Effector memory CD4-positive, alpha-beta T cell (primary cell): ENCODE measurements around the gene GSX1.

Source experiments
- DNase-seq, 3 donors: peaks; one replicate each; pipeline ENCODE4 v3.0.0-alpha.2; 2020
- H3K27ac ChIP-seq: 2 replicates; pipeline ENCODE4 v1.7.0; 2013; ENCODE audit warnings: mild to moderate bottlenecking, low read length, moderate library complexity; ENCODE audit not compliant: insufficient read depth, poor library complexity, severe bottlenecking
- H3K27me3 ChIP-seq: replicated peaks from 2 replicates; pipeline ENCODE4 v1.7.0; 2013; ENCODE audit warnings: mild to moderate bottlenecking, low read length; ENCODE audit not compliant: insufficient read depth, control insufficient read depth, poor library complexity, severe bottlenecking
- H3K36me3 ChIP-seq: 2 replicates; pipeline ENCODE4 v1.7.0; 2013; ENCODE audit warnings: mild to moderate bottlenecking, low read length, moderate library complexity; ENCODE audit not compliant: control insufficient read depth, insufficient read depth
- H3K4me1 ChIP-seq: 2 replicates; pipeline ENCODE4 v1.7.0; 2013; ENCODE audit warnings: low read length, mild to moderate bottlenecking; ENCODE audit not compliant: control insufficient read depth, insufficient read depth, poor library complexity, severe bottlenecking
- H3K4me3 ChIP-seq: 2 replicates; pipeline ENCODE4 v1.7.0; 2013; ENCODE audit warnings: low read length, low read depth, mild to moderate bottlenecking; ENCODE audit not compliant: insufficient read depth, poor library complexity, severe bottlenecking
- H3K9me3 ChIP-seq: 2 replicates; pipeline ENCODE4 v1.7.0; 2013; ENCODE audit warnings: mild to moderate bottlenecking, low read length, moderate library complexity; ENCODE audit not compliant: control insufficient read depth

GSX1 gene

DNA sequence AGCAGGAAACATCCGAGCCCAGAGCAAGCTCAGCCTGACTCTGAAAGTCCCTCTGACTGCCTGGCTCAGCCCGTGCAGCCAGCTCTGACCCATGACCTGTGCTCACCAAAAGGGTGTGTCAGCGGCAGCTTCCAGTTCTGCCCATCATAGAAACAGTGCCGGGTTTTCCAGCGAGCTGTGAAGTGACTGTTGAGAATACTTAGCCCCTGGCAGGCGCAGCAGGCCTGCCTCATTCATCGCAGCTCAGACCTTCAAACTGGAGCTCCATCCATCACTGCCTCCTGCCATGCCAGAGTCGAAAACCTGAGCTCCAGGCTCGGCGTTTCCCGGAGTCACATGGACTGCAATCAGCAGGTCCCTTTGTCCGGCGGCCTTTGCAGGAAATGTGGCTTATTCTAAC lies 16.3 kb upstream of the GSX1 start:
- Histone ChIP-seq H3K27me3 (peaks cover 3% of the 10 kb centered on the region), H3K9me3 (no peaks in the 10 kb centered on the region), H3K36me3 (no peaks in the 10 kb centered on the region), H3K4me1 (no peaks in the 10 kb centered on the region), H3K27ac (no peak overlapping the region), H3K4me3 (no peak overlapping the region)
- DNase-seq, result no peak

DNA sequence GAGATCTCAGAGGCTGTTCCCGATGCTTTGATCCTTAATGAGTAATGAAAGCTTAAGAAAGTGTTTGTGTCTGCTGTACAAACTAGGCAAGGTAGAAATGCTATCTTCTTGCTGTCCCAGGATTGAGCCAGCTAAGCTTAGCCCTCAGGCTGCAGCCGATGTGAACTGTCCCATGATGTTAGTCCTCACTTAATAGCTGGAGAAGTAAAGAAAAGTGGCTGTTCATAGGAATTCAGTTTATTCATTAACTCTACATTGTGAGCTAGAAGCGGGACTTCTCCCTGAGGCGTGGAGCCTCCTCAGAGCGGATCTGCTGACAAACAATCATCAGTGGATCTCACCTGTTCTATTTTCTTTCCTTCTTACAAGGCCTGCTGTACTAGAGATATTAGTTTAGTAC lies 10.1 kb upstream of the GSX1 start:
- Histone ChIP-seq H3K9me3 (no peaks in the 10 kb centered on the region), H3K27me3 (no peaks in the 10 kb centered on the region), H3K36me3 (no peaks in the 10 kb centered on the region), H3K4me3 (no peak overlapping the region), H3K4me1 (no peaks in the 10 kb centered on the region), H3K27ac (no peak overlapping the region)
- no peak for DNase-seq

DNA sequence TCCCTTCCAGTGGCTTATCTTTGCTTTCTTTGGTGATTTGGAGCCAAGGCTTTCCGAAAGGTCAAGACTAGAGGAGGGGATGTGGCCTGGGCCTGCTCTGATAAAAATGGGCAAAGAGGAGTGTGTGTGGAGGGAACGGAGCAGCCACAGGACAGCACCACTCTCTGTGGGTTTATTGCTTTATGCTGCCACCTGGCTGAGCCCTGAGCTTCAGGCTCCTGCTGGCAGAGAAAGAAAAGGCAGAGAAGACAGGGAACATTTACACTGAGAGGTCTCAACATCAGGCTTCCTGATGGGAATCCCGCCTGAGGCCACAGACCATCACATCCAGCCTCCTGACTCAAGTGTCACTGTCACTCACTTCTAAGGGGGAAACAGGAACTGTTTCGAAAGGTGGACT lies 9.2 kb upstream of the GSX1 start:
- peaks cover 6% of the 10 kb centered on the region for H3K27me3 ChIP-seq

DNA sequence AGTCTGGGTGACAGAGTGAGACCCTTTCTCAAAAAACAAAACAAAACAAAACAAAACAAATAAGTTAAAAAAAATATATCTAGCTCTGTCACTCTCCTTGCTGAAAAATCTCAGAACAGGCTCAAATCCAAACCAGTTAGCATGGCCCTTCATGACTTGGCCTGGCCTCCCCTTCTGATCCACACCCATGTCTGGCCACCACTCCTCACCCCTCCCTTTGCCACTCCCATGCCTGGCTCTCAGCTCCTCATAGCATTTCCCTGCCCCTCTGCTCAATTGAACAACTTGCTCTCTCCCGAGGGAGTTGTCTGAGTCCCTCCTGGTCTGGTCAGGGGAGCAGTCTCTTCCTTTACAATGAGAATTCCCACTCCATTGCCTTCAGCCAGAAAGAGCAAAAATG lies 4.0 kb upstream of the GSX1 start:
- H3K4me3 ChIP-seq, result no peak overlapping the region
- no peaks in the 10 kb centered on the region for H3K36me3 ChIP-seq
- H3K4me1 ChIP-seq, result peaks cover 38% of the 10 kb centered on the region
- no peak overlapping the region for H3K27ac ChIP-seq
- H3K27me3 ChIP-seq, result peaks cover 45% of the 10 kb centered on the region
- H3K9me3 ChIP-seq, result no peaks in the 10 kb centered on the region
- no peak for DNase-seq

More for the DNA sequence above, 9.2 kb upstream of the GSX1 start:
- Histone ChIP-seq H3K4me1 (no peaks in the 10 kb centered on the region), H3K9me3 (no peaks in the 10 kb centered on the region), H3K36me3 (no peaks in the 10 kb centered on the region), H3K4me3 (no peak overlapping the region), H3K27ac (no peak overlapping the region)
- DNase-seq, result no peak

DNA sequence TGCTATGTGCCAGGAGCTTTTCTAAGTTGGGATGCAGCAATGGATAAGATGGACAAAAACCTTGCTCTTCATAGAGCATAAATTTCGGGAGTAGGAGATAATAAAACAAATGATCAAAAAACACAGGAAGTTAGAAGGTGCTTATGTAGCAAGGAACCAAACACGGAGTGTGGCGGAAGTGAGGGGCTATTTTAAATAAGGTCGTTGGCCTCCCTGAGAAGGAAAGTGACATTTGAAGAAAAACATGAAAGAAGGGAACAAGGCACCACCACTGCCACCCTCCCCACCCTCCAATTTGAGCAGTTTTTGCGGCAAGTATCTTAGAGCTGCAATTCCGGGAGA lies 3.2 kb upstream of the GSX1 start:
- H3K9me3 ChIP-seq, result no peaks in the 10 kb centered on the region
- H3K27me3 ChIP-seq, result peaks cover 52% of the 10 kb centered on the region
- no peak for DNase-seq
- H3K36me3 ChIP-seq, result no peaks in the 10 kb centered on the region
- peaks cover 38% of the 10 kb centered on the region for H3K4me1 ChIP-seq
- H3K27ac ChIP-seq, result no peak overlapping the region
- H3K4me3 ChIP-seq, result peak overlapping the region; percentile 54

DNA sequence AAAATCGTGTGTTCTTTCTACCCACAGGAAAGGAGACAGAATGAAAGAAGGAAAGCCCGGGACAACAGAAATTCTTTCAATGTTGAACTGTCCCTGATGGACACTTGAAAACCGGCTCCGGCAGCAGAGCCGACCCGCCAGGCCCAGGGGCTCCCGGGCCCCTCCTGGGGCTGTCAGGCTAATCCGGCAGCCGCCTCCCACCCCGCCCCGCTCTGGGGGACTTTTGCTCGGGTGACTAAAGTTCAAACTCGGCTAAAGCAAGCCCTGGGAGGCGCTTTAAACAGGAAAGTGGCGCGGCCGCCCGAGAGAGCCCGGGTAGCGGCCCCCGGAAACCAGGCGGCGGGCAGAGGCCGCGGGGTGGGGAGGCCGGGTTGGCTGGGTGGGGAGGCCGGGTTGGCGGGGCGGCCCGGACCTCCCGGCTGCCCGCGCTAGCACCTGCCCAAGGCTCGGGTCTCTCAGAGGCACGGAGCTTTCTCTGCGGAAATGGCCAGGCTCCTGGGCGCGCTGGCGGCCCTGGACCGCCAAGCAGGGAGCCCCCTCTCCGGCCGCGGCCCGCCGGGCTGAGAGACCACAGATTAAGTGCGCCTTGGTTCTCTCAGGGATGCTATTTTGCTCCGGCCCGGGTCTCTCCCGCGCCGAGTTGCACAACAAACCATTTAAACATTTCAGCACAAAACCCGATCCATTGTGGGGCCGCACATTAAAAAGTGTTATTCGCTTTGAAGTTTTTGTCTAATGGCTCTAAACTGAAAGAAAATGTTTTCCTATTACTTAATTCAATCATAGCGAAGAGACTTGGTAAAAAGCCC lies 2.6 kb upstream of the GSX1 start:
- Histone ChIP-seq H3K36me3 (no peaks in the 10 kb centered on the region), H3K4me1 (peaks cover 38% of the 10 kb centered on the region), H3K4me3 (peak overlapping the region; percentile 54), H3K9me3 (no peaks in the 10 kb centered on the region), H3K27ac (no peak overlapping the region), H3K27me3 (peaks cover 58% of the 10 kb centered on the region)
- DNase-seq, result no peak

DNA sequence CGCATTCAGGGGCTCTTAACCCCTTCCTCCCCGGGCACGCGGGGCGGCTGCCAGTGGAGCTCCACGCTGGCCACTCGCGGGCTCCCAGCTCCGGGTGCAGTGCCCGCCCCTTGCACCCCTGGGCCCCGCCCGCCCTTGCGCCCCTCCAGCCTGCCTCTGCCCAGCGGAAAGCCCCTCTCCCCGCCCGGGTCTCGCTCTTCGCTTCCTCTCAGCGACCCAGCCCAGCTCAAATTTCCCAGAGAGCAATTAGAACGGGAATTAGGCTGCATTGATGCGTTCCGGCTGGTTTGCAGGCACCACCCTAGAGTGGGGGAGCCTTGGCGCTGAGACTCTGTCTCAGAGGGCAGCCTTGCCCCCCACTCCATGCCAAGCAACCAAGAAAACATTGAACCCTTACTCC lies 1.8 kb upstream of the GSX1 start:
- DNase-seq, result no peak
- no peaks in the 10 kb centered on the region for H3K9me3 ChIP-seq
- H3K27me3 ChIP-seq, result peaks cover 65% of the 10 kb centered on the region
- H3K4me1 ChIP-seq, result peaks cover 38% of the 10 kb centered on the region
- H3K4me3 ChIP-seq, result peak overlapping the region; percentile 61
- H3K27ac ChIP-seq, result no peak overlapping the region
- no peaks in the 10 kb centered on the region for H3K36me3 ChIP-seq

DNA sequence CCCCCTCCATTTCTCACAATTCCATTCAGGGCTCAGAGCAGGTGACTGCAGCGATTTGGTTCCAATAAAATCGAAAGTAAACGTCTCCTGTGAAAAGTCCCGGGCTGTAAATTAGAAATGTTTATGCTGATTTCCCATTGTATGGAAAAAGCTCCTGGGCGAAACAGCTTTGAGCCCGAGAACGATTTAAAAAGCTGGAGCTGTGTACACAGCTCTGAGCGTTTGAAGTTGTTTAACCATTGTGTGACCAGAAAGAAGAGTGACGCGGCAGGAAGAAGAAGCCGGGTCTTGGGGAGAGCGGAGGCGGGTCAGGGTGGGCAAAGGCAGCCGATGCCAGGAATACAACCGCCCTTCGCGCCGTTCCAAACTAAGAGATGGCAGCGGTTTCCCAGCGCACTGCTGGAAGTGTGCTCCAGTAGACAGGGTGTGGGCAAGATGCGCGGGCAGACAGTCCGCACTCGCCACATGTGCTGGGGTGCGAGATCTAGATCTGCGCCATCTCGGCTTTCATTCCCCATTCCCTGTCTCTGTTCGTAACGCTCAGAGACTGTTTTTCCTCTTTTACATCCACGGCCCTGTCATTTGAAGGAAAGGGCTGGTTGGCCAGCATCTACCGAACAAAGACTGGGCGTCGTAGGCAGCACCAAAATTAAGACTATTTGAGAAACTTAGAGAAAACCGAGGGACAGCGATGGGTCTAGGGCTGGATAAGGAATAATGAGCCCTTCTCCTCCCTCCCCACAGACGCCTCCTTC lies 960 bp upstream of the GSX1 start:
- no peak for DNase-seq
- H3K4me3 ChIP-seq, result peak overlapping the region; percentile 61
- no peaks in the 10 kb centered on the region for H3K9me3 ChIP-seq
- peaks cover 72% of the 10 kb centered on the region for H3K27me3 ChIP-seq
- H3K27ac ChIP-seq, result no peak overlapping the region
- peaks cover 38% of the 10 kb centered on the region for H3K4me1 ChIP-seq
- H3K36me3 ChIP-seq, result no peaks in the 10 kb centered on the region

DNA sequence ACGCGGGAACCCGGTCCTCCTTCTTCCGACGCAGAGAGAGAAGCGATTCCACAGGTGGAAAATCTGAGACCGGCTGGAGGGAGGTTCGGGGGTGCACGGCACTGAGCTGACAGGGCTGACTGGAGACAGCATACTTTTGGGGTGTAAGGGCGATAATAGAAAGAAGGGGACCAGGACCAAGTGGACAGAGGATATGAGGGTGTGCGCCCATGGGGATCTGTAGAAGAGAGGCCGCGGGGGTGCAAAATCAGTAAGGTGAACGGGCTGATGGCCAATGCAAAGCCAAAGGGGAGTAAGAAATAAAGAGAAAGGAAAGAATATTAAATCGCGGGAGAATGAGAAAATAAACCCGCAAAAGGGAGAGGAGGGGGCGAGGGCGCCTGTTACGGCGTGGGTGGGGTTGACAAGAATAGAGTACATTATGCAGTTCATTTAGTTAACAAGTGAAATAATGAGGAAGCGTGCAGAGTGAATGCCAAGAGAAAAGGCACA lies 336 bp upstream of the GSX1 start:
- H3K27ac ChIP-seq, result no peak overlapping the region
- DNase-seq, result no peak
- peak overlapping the region; percentile 61 for H3K4me3 ChIP-seq
- H3K36me3 ChIP-seq, result no peaks in the 10 kb centered on the region
- H3K27me3 ChIP-seq, result peaks cover 77% of the 10 kb centered on the region
- H3K4me1 ChIP-seq, result peaks cover 38% of the 10 kb centered on the region
- H3K9me3 ChIP-seq, result no peaks in the 10 kb centered on the region
